Right cardiac atrium (tissue), 5 donors: ENCODE results near the gene ZNF619. TPM values are rescaled to one million over a fixed set of nuclear protein-coding genes. Genes with fewer than 3 reads are reported as not detected.

Experiments used
- ATAC-seq, 2 donors: fragments of 200-7000 bp; cut with Tn5 transposase; one replicate each; pipeline versions ENCODE4 v1.8.0 to v1.9.1; 2020; ENCODE audit warnings: moderate library complexity in 2 of 2, mild to moderate bottlenecking in 1 of 2
- DNase-seq, 3 donors: peaks; one replicate each; pipeline ENCODE4 v3.0.0-alpha.2; 2020
- H3K27ac ChIP-seq: one replicate; pipeline ENCODE4 v1.5.1; 2013; ENCODE audit warnings: mild to moderate bottlenecking, low read length, control low read depth, moderate library complexity
- H3K27me3 ChIP-seq: one replicate; pipeline ENCODE4 v1.6.1; 2013; ENCODE audit not compliant: control insufficient read depth, insufficient read depth
- H3K4me1 ChIP-seq: one replicate; pipeline ENCODE4 v1.6.1; 2013; ENCODE audit warnings: low read length; ENCODE audit not compliant: control insufficient read depth, insufficient read depth
- H3K4me3 ChIP-seq: one replicate; pipeline ENCODE4 v1.5.1; 2013; ENCODE audit warnings: low read length, control low read depth
- H3K9me3 ChIP-seq: one replicate; pipeline ENCODE4 v1.6.1; 2013; ENCODE audit warnings: low read length; ENCODE audit not compliant: control insufficient read depth
- WGBS: extraction: QIAGEN DNeasy Blood & Tissue Kit; methylation state at CpG from one replicate; pipeline ENCODE4 v1.1.7; 2013; 5-methylcytosine and 5-hydroxymethylcytosine counted together
- intact Hi-C, 4 donors: fragments of 100-400 bp; cut with DNase I; formaldehyde crosslinking; loops; one replicate each; pipeline versions ENCODE4 v1.11.0 to v1.14.0; 2022 to 2023
- polyA plus RNA-seq: library from polyadenylated mRNA; stranded (reverse); fragments of 200-250 nt; gene quantifications from one replicate; pipeline ENCODE4 v1.2.3, GENCODE V29; 2013
- total RNA-seq, 4 donors: library from RNA; stranded (reverse); fragmentation: NEBNext Ultra II Directional; extraction: Animal tissue kit (Norgen Biotek cat#: 25700); gene quantifications; one replicate each; pipeline ENCODE4 v1.2.1, GENCODE V29; 2021
- donor health status: healthy with polysubstance abuse.
- donor health status: DM: no; HTN: yes; CAD: no.
- donor health status: DM: no; HTN: no; CAD: no.
- donor health status: DM: no; HTN: yes; CAD: no; lungs with severe emphysema.
- donor health status: DM: yes; HTN: yes; CAD: no.

The ZNF619 gene
- total and polyA plus RNA-seq, 5 donors, result 1.5 to 6.3 (median 4.5) TPM

- Histone ChIP-seq H3K4me3 (no peak overlapping the region), H3K27ac (no peak overlapping the region), H3K9me3 (no peaks in the 10 kb centered on the region), H3K4me1 (no peaks in the 10 kb centered on the region), H3K27me3 (no peaks in the 10 kb centered on the region)
- DNase-seq (no peak), ATAC-seq (no peak)
- intact Hi-C loops, result no loop called here
- WGBS, result 94% methylated on average over 5 of the region's 5 CpGs
Observed at GRCh38 chr3:40532252-40532651, 55.3 kb downstream of the ZNF619 start.

DNA sequence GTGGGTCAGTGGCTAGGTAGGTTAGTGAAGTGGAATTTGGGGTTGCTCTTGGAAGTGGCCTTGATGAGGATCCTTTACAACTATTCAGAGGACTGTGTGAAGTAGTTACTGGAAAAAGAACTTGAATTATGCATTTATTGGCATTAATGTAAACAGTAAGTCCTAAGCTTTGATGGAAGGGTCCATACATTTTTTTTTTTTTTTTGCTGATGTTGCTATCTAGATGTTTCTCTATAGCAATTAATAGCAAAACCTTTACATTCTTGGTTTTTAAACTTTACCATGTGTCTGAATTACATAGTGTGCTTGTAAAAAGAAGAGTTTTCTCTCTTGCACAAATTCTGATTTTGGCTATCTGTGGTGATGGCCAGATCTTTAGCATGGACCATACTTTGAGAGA is 57.4 kb downstream of the ZNF619 start:
- ATAC-seq, result no peak
- Histone ChIP-seq H3K4me3 (no peak overlapping the region), H3K27me3 (no peaks in the 10 kb centered on the region), H3K27ac (no peak overlapping the region), H3K9me3 (no peaks in the 10 kb centered on the region), H3K4me1 (no peaks in the 10 kb centered on the region)
- no peak for DNase-seq
- intact Hi-C loops, result no loop called here

Other genes with a start within 250 kb of the ZNF619 start
- 100 to 1,000 TPM; 186 to 284 (median 246) TPM for gene EIF1B, start 167.4 kb upstream of the ZNF619 start, total RNA-seq
- 367 TPM for gene EIF1B, start 167.4 kb upstream of the ZNF619 start, polyA plus RNA-seq
- under 1 TPM; 0.11 to 0.48 (median 0.27) TPM for gene ENTPD3, start 89.9 kb upstream of the ZNF619 start, total RNA-seq
- 0.20 TPM for gene ENTPD3, start 89.9 kb upstream of the ZNF619 start, polyA plus RNA-seq
- gene RPL14, start 19.8 kb upstream of the ZNF619 start, total RNA-seq, result 1,000 to 10,000 TPM; 1,029 to 1,161 (median 1,122) TPM
- gene RPL14, start 19.8 kb upstream of the ZNF619 start, polyA plus RNA-seq, result 895 TPM
- gene ZNF620, start 28.9 kb downstream of the ZNF619 start, total RNA-seq, result 1 to 10 TPM; 3.1 to 4.3 (median 3.3) TPM
- gene ZNF620, start 28.9 kb downstream of the ZNF619 start, polyA plus RNA-seq, result 2.1 TPM
- gene ZNF621, start 47.8 kb downstream of the ZNF619 start, total RNA-seq, result 10 to 100 TPM; 10.0 to 14.0 (median 10.7) TPM
- gene ZNF621, start 47.8 kb downstream of the ZNF619 start, polyA plus RNA-seq, result 7.4 TPM